SW 1271 (cell line): Measurements from ENCODE around the gene PLAAT2.
"Not testable (repeated sequence)": the region's sequence is repeated elsewhere in the genome, so short reads cannot be mapped to it uniquely, and the experiment has no call there.

Source experiments
- DNase-seq, 2 experiments: peaks; one replicate each; lab custom pipeline; 2025; lab: John Stamatoyannopoulos, UW

Gene PLAAT2

GRCh38 chr11:63549411-63549810 is 13.8 kb downstream of the PLAAT2 start:
- DNase-seq: no peak

- DNase-seq: no peak
These were observed 15.0 kb downstream of the PLAAT2 start for GRCh38 chr11:63548178-63548577.

- DNase-seq: no peak
These were observed 16.1 kb downstream of the PLAAT2 start for GRCh38 chr11:63547061-63547460.

- no peak for DNase-seq
These were observed 19.5 kb downstream of the PLAAT2 start for GRCh38 chr11:63543711-63544110.

- not testable (repeated sequence) for DNase-seq
These were observed 20.7 kb downstream of the PLAAT2 start for GRCh38 chr11:63542506-63542905.

- no peak for DNase-seq
These were observed 25.7 kb downstream of the PLAAT2 start for GRCh38 chr11:63537293-63538101.

- no peak for DNase-seq
These were observed 26.4 kb downstream of the PLAAT2 start, which contains the start of gene PLAAT4 for GRCh38 chr11:63536669-63537292. TSS of gene PLAAT4 (plus strand) at chr11:63536808. CDS start at chr11:63536869, 61 bp downstream.

GRCh38 chr11:63535734-63536133 is 27.4 kb downstream of the PLAAT2 start:
- no peak for DNase-seq

GRCh38 chr11:63534895-63535461 is 28.2 kb downstream of the PLAAT2 start:
- DNase-seq: no peak

- DNase-seq: no peak
These were observed 29.1 kb downstream of the PLAAT2 start for GRCh38 chr11:63534076-63534475.

GRCh38 chr11:63532799-63533475 is 30.2 kb downstream of the PLAAT2 start:
- no peak for DNase-seq

GRCh38 chr11:63532117-63532516 is 31.1 kb downstream of the PLAAT2 start:
- no peak for DNase-seq

- DNase-seq: peak in 1 of 2 experiments; percentile 38
These were observed 31.9 kb downstream of the PLAAT2 start for GRCh38 chr11:63531074-63531792.

- no peak for DNase-seq
These were observed 33.2 kb downstream of the PLAAT2 start for GRCh38 chr11:63530021-63530420.

GRCh38 chr11:63529373-63529772 is 33.8 kb downstream of the PLAAT2 start:
- DNase-seq: not testable (repeated sequence)

GRCh38 chr11:63528729-63529278 is 34.4 kb downstream of the PLAAT2 start:
- not testable (repeated sequence) for DNase-seq

- DNase-seq: not testable (repeated sequence)
These were observed 35.0 kb downstream of the PLAAT2 start for GRCh38 chr11:63528156-63528555.

GRCh38 chr11:63527667-63528066 is 35.5 kb downstream of the PLAAT2 start:
- DNase-seq: no peak

- DNase-seq: no peak
These were observed 40.0 kb downstream of the PLAAT2 start for GRCh38 chr11:63523151-63523550.

- DNase-seq: no peak
These were observed 41.3 kb downstream of the PLAAT2 start for GRCh38 chr11:63521896-63522295.

GRCh38 chr11:63520606-63521170 is 42.5 kb downstream of the PLAAT2 start:
- DNase-seq: no peak
